ENCODE data around the gene ARIH2. TPM values are rescaled to one million over a fixed set of nuclear protein-coding genes. Genes with fewer than 3 reads are reported as not detected.

Gene ARIH2
- polyA plus RNA-seq, 3 donors = 24.7 to 49.6 (median 48.2) TPM

DNA sequence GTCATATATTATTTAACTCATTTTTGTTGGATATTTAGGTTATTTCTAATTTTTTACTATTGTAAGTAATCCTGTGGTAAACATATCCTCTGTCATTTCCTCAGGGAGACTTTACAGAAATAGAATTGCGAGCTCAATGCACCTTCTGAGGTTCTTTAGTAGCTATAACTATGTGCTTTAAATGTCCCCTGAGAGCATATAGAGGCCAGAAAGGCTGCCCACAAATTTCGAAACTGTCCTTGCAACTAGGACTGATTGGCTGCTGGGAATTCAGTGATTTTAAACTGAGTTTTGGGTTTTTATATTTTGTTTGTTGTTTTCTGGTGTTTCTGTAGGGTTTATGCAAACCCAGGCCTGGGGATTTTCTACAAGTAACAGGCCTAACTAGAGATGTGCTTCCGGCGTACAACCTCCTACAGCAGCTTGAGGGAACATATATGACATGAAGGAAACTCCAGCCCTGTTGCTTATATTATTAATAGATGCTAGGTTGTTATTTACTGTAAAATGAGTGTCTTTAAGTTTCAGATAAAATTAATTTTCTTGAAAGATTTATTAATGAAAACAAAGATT, 42.3 kb downstream of the ARIH2 start:
- H3K27ac ChIP-seq (ENCODE audit: low read depth, low read length) = no peak overlapping the region

GRCh38 chr3:48962340-48962739, 43.7 kb downstream of the ARIH2 start:
- no peak overlapping the region for H3K27ac ChIP-seq (ENCODE audit: low read depth, low read length)
- WGBS, 3 donors = 88 to 94% (median 89%) methylated on average over 2 of the region's 2 CpGs

More for the DNA sequence above, 42.3 kb downstream of the ARIH2 start:
- 61 to 77% (median 64%) methylated on average over 4 of the region's 4 CpGs for WGBS, 3 donors

DNA sequence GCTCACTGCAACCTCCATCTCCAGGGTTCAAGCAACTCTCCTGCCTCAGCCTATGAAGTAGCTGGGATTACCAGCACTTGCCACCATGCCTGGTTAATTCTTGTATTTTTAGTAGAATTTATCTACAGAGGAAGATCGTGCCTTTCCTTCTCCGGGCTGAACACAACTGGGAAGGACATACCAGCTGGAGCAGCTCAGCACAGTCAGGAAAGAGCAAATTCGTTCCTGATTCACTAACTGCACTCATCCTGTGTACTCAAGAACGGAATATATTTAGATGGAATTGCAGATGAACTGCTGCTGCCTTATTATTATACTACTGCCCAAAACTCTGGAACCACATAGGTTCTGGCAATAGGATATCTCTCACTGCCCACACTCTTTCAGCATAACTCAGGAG, 44.3 kb downstream of the ARIH2 start:
- H3K27ac ChIP-seq (ENCODE audit: low read depth, low read length) = no peak overlapping the region
- WGBS, 3 donors = 81 to 91% (median 90%) methylated on average over 4 of the region's 4 CpGs

DNA sequence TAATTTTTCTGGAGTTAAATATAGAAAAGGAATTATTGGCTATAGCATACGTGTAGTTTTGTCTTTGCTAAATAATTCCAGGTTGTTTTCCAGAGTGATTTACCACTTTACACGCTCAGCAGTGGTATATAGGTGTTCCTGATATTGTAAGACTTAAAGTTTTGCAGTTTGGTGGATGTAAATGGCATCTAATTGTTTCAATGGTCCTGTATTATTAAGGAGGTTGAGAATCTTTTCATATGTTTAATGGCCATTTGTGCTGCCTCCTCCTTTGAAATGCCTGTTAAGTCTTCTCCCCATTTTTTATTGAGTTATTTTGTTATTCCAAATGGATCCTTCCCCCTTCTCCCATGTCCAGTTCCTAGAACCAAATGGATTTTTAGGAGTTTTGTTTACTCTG, 44.9 kb downstream of the ARIH2 start:
- no peak overlapping the region for H3K27ac ChIP-seq (ENCODE audit: low read depth, low read length)
- WGBS, 3 donors = 83 to 85% (median 84%) methylated on average over 2 of the region's 2 CpGs

- H3K27ac ChIP-seq (ENCODE audit: low read depth, low read length) = no peak overlapping the region
- WGBS, 3 donors = 88 to 94% (median 90%) methylated on average over 3 of the region's 3 CpGs
Measured at GRCh38 chr3:48966367-48966766, 47.7 kb downstream of the ARIH2 start.

- no peak overlapping the region for H3K27ac ChIP-seq (ENCODE audit: low read depth, low read length)
- 89 to 95% (median 95%) methylated on average over 7 of the region's 7 CpGs for WGBS, 3 donors
Measured at GRCh38 chr3:48966876-48967361, 48.3 kb downstream of the ARIH2 start.

GRCh38 chr3:48970586-48970985, 51.9 kb downstream of the ARIH2 start:
- WGBS, 3 donors = 94 to 96% (median 96%) methylated on average over 6 of the region's 6 CpGs
- no peak overlapping the region for H3K27ac ChIP-seq (ENCODE audit: low read depth, low read length)

DNA sequence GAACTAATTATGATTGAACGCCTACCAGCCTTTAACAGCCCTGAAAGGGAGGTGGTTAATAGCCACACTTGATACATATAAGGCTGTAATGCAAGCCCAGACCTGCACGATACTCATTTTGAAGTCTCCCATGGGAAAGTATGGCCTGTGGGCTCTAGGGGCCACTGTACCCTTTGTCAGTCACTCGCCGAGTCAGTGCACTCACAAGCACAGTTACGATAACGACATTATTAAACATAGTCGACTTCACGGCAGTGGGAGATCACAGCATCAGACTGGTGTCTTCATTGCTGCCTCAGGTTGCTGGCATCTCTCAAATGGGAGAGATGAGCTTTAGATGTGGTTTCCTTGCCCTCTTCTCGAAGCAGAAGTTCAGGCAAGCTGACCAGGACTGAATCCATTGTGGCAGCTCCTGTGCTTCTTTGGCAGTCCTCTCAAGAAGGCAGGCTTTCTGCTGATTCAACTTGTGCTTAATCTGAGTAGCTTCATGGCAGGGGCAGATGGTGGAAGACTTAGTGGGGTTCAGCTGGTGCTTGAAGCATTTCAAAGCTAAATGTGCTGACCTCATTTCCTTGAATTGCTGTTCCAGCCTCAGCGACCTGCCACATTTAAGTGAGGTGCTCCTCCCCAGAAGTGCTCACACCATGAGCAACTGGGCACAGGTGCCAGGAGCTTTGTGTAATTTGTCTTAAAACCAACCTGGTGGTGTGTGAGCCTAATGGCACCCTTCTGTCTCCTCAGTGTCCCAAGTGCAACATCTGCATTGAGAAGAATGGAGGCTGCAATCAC, 55.6 kb downstream of the ARIH2 start:
- 90 to 96% (median 93%) methylated on average over 10 of the region's 10 CpGs for WGBS, 3 donors
- H3K27ac ChIP-seq (ENCODE audit: low read depth, low read length) = no peak overlapping the region

DNA sequence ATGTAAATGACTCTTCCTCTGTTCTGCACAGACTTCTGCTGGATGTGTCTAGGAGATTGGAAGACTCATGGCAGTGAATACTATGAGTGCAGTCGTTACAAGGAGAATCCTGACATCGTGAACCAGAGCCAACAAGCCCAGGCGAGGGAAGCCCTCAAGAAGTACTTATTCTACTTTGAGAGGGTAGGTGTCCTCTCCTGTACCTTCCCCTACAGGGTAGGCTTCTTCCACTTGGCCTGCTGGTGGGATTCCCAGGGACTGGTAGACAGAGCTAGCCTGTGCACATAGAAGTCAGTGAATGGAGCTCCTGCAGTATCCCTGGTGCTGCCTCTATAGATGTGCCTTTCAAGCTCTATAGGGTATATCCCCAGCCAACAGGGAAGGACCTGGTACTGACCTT, 60.8 kb downstream of the ARIH2 start:
- no peak overlapping the region for H3K27ac ChIP-seq (ENCODE audit: low read depth, low read length)
- WGBS, 3 donors = 94 to 96% (median 95%) methylated on average over 3 of the region's 3 CpGs

DNA sequence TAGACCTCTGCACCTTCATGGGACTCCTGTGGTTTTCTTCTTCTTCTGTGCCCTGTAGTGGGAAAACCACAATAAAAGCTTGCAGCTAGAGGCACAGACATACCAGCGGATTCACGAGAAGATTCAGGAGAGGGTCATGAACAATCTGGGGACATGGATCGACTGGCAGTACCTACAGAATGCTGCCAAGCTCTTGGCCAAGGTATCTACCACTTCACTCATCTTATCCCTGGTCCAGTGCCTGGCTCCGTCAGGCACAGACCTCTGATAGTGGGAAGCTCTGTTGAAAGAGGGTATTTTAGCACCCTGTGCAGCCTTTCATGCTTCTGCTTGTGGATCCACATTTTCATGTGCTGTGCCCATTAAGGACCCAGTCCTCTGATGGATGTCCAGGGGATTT, 61.7 kb downstream of the ARIH2 start:
- WGBS, 3 donors = 91 to 97% (median 93%) methylated on average over 4 of the region's 4 CpGs
- no peak overlapping the region for H3K27ac ChIP-seq (ENCODE audit: low read depth, low read length)

GRCh38 chr3:48982016-48982415, 63.4 kb downstream of the ARIH2 start:
- H3K27ac ChIP-seq (ENCODE audit: low read depth, low read length) = no peak overlapping the region

DNA sequence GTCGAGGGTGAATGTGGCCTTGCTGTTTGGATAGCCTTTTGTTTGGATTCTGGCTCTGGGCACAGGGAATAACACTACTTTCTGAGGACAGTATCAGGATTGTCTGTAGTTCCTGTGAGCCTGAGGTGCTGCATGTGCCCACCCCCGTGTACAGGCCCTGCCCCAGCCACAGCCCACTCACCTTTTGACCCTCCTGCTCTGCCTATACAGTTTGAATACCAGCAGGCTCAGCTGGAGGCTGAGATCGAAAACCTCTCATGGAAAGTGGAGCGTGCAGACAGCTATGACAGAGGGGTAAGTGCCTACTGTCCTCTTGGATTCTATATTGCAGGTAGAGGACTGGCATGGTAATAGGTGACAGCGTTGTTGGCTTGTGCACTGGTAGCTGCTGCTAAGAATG, 64.0 kb downstream of the ARIH2 start:
- WGBS, 3 donors = 83 to 90% (median 84%) methylated on average over 5 of the region's 5 CpGs

GRCh38 chr3:48983096-48983495, 64.5 kb downstream of the ARIH2 start:
- H3K27ac ChIP-seq (ENCODE audit: low read depth, low read length) = no peak overlapping the region
- 93 to 98% (median 97%) methylated on average over 4 of the region's 4 CpGs for WGBS, 3 donors

More for the DNA sequence above, 64.0 kb downstream of the ARIH2 start:
- H3K27ac ChIP-seq (ENCODE audit: low read depth, low read length) = no peak overlapping the region

GRCh38 chr3:48984663-48985062, 66.0 kb downstream of the ARIH2 start:
- H3K27ac ChIP-seq (ENCODE audit: low read depth, low read length) = no peak overlapping the region

GRCh38 chr3:48985831-48986376, 67.3 kb downstream of the ARIH2 start:
- H3K27ac ChIP-seq (ENCODE audit: low read depth, low read length) = no peak overlapping the region
- WGBS, 3 donors = 83 to 95% (median 92%) methylated on average over 7 of the region's 7 CpGs

GRCh38 chr3:48989126-48989795, 70.6 kb downstream of the ARIH2 start:
- H3K27ac ChIP-seq (ENCODE audit: low read depth, low read length) = peak overlapping the region; percentile 5
- 3 to 6% (median 4%) methylated on average over 21 of the region's 21 CpGs for WGBS, 3 donors

DNA sequence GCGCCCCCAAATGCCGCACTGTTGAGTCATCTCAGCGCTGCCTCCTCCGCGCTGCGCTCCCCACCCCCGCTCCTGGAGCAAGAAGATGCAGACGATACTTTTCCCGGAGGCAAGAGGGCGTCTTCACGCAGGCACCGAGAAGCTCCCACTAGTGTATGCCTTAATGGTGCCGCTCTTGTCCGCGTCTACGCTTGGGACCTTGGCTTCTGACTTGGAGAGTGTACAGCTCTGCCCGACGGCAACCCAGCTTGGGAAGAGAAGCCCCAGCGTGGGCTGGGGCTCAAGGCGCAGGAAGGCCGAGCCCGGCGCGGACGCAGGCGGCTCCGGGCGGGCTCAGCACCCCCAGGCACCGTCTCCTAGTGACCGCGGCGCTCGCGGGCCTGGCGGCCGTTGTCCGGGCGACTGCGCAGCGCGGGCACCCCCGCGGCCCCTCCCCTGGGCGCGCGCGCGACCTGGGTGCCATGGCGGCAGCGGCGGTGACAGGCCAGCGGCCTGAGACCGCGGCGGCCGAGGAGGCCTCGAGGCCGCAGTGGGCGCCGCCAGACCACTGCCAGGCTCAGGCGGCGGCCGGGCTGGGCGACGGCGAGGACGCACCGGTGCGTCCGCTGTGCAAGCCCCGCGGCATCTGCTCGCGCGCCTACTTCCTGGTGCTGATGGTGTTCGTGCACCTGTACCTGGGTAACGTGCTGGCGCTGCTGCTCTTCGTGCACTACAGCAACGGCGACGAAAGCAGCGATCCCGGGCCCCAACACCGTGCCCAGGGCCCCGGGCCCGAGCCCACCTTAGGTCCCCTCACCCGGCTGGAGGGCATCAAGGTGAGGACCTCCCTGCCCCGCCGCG, 71.4 kb downstream of the ARIH2 start, which contains the start of gene P4HTM:
Gene P4HTM (plus strand): TSS at position 446 of the 840 bp plus-strand sequence. CDS start 16 bp downstream, at position 462.
- 0 to 1% (median 1%) methylated on average over 69 to 91 of the region's 91 CpGs for WGBS, 3 donors

More for the DNA sequence above, 71.4 kb downstream of the ARIH2 start, which contains the start of gene P4HTM:
- peak within 1 kb of the TSS; percentile 5 for H3K27ac ChIP-seq (ENCODE audit: low read depth, low read length)

Data from adipose tissue (tissue), 3 donors.